WTC11 (cell line): Measurements from ENCODE around the gene BATF. TPM values are rescaled to one million over a fixed set of nuclear protein-coding genes. Genes with fewer than 3 reads are reported as not detected.

Source experiments
- ATAC-seq: fragments of 200-7000 bp; cut with Tn5 transposase; 2 replicates; pipeline ENCODE4 v1.10.0; 2021; ENCODE audit warnings: mild to moderate bottlenecking, moderate library complexity
- CTCF ChIA-PET: fragments of 300-600 bp; sonication (Branson Sonifier 250); formaldehyde crosslinking; loops from one replicate; lab custom pipeline; 2021; ENCODE audit warnings: antibody characterized with exemption; lab: Charles Lee
- POLR2A ChIA-PET: fragments of 350-600 bp; sonication (Branson Sonifier 250); formaldehyde crosslinking; loops from one replicate; lab custom pipeline; 2021; ENCODE audit warnings: antibody characterized with exemption; lab: Charles Lee
- DNase-seq: peaks from one replicate; pipeline ENCODE4 v3.0.0; 2021; ENCODE audit warnings: low spot score
- H3K27ac Mint-ChIP-seq: 2 replicates; pipeline ENCODE4 v1.8.0; 2021; ENCODE audit warnings: mixed read lengths
- H3K27me3 Mint-ChIP-seq: 2 replicates; pipeline ENCODE4 v1.8.0; 2021; ENCODE audit warnings: low read depth, mild to moderate bottlenecking, moderate library complexity, mixed read lengths
- H3K36me3 Mint-ChIP-seq: 2 replicates; pipeline ENCODE4 v1.8.0; 2021; ENCODE audit warnings: mixed read lengths
- H3K4me1 Mint-ChIP-seq: 2 replicates; pipeline ENCODE4 v1.8.0; 2022; ENCODE audit warnings: mixed read lengths
- H3K4me3 Mint-ChIP-seq: 2 replicates; pipeline ENCODE4 v1.8.0; 2021; ENCODE audit warnings: mild to moderate bottlenecking, moderate library complexity, mixed read lengths
- H3K9me3 Mint-ChIP-seq: 2 replicates; pipeline ENCODE4 v1.8.0; 2021; ENCODE audit warnings: mixed read lengths
- ATF1 ChIP-seq: sonication (generic); formaldehyde crosslinking; IDR thresholded peaks from 2 replicates; pipeline ENCODE4 v1.8.1; 2023; ENCODE audit warnings: mild to moderate bottlenecking, moderate library complexity, missing genetic modification reagents
- CBFB ChIP-seq: sonication (generic); formaldehyde crosslinking; IDR thresholded peaks from 2 replicates; pipeline ENCODE4 v1.8.1; 2022; ENCODE audit warnings: mild to moderate bottlenecking, low read depth, missing genetic modification reagents
- CREB1 ChIP-seq: sonication (generic); formaldehyde crosslinking; IDR thresholded peaks from 2 replicates; pipeline ENCODE4 v1.8.0; 2023; ENCODE audit warnings: mild to moderate bottlenecking, missing genetic modification reagents
- ETV6 ChIP-seq: sonication (generic); formaldehyde crosslinking; IDR thresholded peaks from 2 replicates; pipeline ENCODE4 v1.8.1; 2022; ENCODE audit warnings: mild to moderate bottlenecking, missing genetic modification reagents
- FOXK1 ChIP-seq: sonication (generic); formaldehyde crosslinking; IDR thresholded peaks from 2 replicates; pipeline ENCODE4 v1.8.0; 2022; ENCODE audit warnings: mild to moderate bottlenecking, moderate library complexity, missing genetic modification reagents
- IRF2 ChIP-seq: sonication (generic); formaldehyde crosslinking; IDR thresholded peaks from 2 replicates; pipeline ENCODE4 v1.8.0; 2022; ENCODE audit warnings: low read depth, missing genetic modification reagents, borderline replicate concordance
- NFYB ChIP-seq: sonication (generic); formaldehyde crosslinking; conservative IDR thresholded peaks from 2 replicates; pipeline ENCODE4 v1.8.0; 2022; ENCODE audit warnings: low read depth, missing genetic modification reagents
- RELA ChIP-seq: sonication (generic); formaldehyde crosslinking; IDR thresholded peaks from 2 replicates; pipeline ENCODE4 v1.8.1; 2022; ENCODE audit warnings: missing genetic modification reagents, mild to moderate bottlenecking, borderline replicate concordance
- TEAD4 ChIP-seq: sonication (generic); formaldehyde crosslinking; IDR thresholded peaks from 2 replicates; pipeline ENCODE4 v1.8.0; 2022; ENCODE audit warnings: mild to moderate bottlenecking, missing genetic modification reagents
- ZBTB21 ChIP-seq: sonication (generic); formaldehyde crosslinking; IDR thresholded peaks from 2 replicates; pipeline ENCODE4 v1.8.1; 2023; ENCODE audit warnings: mild to moderate bottlenecking, missing genetic modification reagents, borderline replicate concordance
- ZNF138 ChIP-seq: sonication (generic); formaldehyde crosslinking; conservative IDR thresholded peaks from 2 replicates; pipeline ENCODE4 v1.8.1; 2022; ENCODE audit warnings: mild to moderate bottlenecking, moderate library complexity, missing genetic modification reagents
- ZNF263 ChIP-seq: sonication (generic); formaldehyde crosslinking; IDR thresholded peaks from 2 replicates; pipeline ENCODE4 v1.8.1; 2022; ENCODE audit warnings: low read depth, mild to moderate bottlenecking, moderate library complexity, missing genetic modification reagents
- ZNF317 ChIP-seq: sonication (generic); formaldehyde crosslinking; IDR thresholded peaks from 2 replicates; pipeline ENCODE4 v1.8.1; 2023; ENCODE audit warnings: low read depth, mild to moderate bottlenecking, moderate library complexity, missing genetic modification reagents, borderline replicate concordance
- total RNA-seq: library from RNA; stranded (reverse); gene quantifications from 3 replicates; pipeline ENCODE4 v1.2.3, GENCODE V29; 2021
- TF ChIP-seq, protein P1 (sequence below): sonication (generic); formaldehyde crosslinking; IDR thresholded peaks from 2 replicates; pipeline ENCODE4 v1.8.1; 2023; ENCODE audit warnings: mild to moderate bottlenecking, missing genetic modification reagents, moderate library complexity
- TF ChIP-seq, protein P2 (sequence below): fragments of 200-600 bp; IDR thresholded peaks from 2 replicates; pipeline ENCODE4 v1.8.0; 2022; ENCODE audit warnings: antibody characterized with exemption
- TF ChIP-seq, protein P3 (sequence below): sonication (generic); formaldehyde crosslinking; IDR thresholded peaks from 2 replicates; pipeline ENCODE4 v1.8.1; 2022; ENCODE audit warnings: low read depth, missing genetic modification reagents, borderline replicate concordance
- TF ChIP-seq, protein P4 (sequence below): fragments of 250-450 bp; sonication (Bioruptor Pico); IDR thresholded peaks from 2 replicates; pipeline ENCODE4 v1.9.0; 2021; ENCODE audit warnings: moderate library complexity, mild to moderate bottlenecking, inconsistent platforms, borderline replicate concordance
- TF ChIP-seq, protein P5 (sequence below): sonication (generic); formaldehyde crosslinking; IDR thresholded peaks from 2 replicates; pipeline ENCODE4 v1.8.0; 2022; ENCODE audit warnings: mild to moderate bottlenecking, missing genetic modification reagents
- TF ChIP-seq, protein P6 (sequence below): sonication (generic); formaldehyde crosslinking; IDR thresholded peaks from 2 replicates; pipeline ENCODE4 v1.8.0; 2022; ENCODE audit warnings: mild to moderate bottlenecking, missing genetic modification reagents
- TF ChIP-seq, protein P7 (sequence below): fragments of 250-450 bp; sonication (Bioruptor Pico); conservative IDR thresholded peaks from 2 replicates; pipeline ENCODE4 v1.9.0; 2021; ENCODE audit warnings: mild to moderate bottlenecking
- TF ChIP-seq, protein P8 (sequence below): sonication (generic); formaldehyde crosslinking; IDR thresholded peaks from 2 replicates; pipeline ENCODE4 v1.8.1; 2022; ENCODE audit warnings: mild to moderate bottlenecking, missing genetic modification reagents, moderate library complexity, borderline replicate concordance

BATF gene
- total RNA-seq, 1 experiment from 2014 or later = not detected

DNA sequence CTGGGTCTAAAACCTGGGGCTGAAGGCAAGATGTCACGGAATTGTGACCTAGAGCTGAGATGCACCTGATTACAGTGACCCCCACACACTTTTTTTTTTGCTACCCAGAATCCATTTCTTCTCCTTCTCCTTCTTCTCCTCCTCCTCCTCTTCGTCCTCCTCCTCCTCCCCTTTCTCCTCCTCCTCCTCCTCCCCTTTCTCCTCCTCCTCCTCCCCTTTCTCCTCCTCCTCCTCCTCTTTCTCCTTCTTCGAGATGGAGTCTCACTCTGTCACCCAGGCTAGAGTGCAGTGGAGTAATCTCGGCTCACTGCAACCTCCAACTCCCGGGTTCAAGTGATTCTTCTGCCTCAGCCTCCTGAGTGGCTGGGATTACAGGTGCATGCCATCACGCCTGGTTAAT, 36.8 kb downstream of the BATF start:
- Mint-ChIP-seq H3K9me3 (peaks cover 20% of the 10 kb centered on the region), H3K27me3 (peaks cover 2% of the 10 kb centered on the region; the same call in 1 of the 2 replicates), H3K4me3 (no peak overlapping the region), H3K4me1 (peaks cover 23% of the 10 kb centered on the region), H3K36me3 (peaks cover 3% of the 10 kb centered on the region; the same call in 1 of the 2 replicates), H3K27ac (no peak overlapping the region)
- TF ChIP-seq, protein P1, sequence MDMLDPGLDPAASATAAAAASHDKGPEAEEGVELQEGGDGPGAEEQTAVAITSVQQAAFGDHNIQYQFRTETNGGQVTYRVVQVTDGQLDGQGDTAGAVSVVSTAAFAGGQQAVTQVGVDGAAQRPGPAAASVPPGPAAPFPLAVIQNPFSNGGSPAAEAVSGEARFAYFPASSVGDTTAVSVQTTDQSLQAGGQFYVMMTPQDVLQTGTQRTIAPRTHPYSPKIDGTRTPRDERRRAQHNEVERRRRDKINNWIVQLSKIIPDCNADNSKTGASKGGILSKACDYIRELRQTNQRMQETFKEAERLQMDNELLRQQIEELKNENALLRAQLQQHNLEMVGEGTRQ (CRISPR knock-in tag) = no peak
- TF ChIP-seq, protein P2, sequence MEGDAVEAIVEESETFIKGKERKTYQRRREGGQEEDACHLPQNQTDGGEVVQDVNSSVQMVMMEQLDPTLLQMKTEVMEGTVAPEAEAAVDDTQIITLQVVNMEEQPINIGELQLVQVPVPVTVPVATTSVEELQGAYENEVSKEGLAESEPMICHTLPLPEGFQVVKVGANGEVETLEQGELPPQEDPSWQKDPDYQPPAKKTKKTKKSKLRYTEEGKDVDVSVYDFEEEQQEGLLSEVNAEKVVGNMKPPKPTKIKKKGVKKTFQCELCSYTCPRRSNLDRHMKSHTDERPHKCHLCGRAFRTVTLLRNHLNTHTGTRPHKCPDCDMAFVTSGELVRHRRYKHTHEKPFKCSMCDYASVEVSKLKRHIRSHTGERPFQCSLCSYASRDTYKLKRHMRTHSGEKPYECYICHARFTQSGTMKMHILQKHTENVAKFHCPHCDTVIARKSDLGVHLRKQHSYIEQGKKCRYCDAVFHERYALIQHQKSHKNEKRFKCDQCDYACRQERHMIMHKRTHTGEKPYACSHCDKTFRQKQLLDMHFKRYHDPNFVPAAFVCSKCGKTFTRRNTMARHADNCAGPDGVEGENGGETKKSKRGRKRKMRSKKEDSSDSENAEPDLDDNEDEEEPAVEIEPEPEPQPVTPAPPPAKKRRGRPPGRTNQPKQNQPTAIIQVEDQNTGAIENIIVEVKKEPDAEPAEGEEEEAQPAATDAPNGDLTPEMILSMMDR = no peak
- TF ChIP-seq ZNF317 (no peak), ZNF263 (CRISPR knock-in tag) (no peak), RELA (CRISPR knock-in tag) (no peak), ETV6 (CRISPR knock-in tag) (no peak), TEAD4 (CRISPR knock-in tag) (no peak), NFYB (CRISPR knock-in tag) (no peak)
- TF ChIP-seq, protein P3, sequence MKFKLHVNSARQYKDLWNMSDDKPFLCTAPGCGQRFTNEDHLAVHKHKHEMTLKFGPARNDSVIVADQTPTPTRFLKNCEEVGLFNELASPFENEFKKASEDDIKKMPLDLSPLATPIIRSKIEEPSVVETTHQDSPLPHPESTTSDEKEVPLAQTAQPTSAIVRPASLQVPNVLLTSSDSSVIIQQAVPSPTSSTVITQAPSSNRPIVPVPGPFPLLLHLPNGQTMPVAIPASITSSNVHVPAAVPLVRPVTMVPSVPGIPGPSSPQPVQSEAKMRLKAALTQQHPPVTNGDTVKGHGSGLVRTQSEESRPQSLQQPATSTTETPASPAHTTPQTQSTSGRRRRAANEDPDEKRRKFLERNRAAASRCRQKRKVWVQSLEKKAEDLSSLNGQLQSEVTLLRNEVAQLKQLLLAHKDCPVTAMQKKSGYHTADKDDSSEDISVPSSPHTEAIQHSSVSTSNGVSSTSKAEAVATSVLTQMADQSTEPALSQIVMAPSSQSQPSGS = no peak
- TF ChIP-seq, protein P4, sequence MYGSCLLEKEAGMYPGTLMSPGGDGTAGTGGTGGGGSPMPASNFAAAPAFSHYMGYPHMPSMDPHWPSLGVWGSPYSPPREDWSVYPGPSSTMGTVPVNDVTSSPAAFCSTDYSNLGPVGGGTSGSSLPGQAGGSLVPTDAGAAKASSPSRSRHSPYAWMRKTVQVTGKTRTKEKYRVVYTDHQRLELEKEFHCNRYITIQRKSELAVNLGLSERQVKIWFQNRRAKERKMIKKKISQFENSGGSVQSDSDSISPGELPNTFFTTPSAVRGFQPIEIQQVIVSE (CRISPR knock-in tag) = no peak
- TF ChIP-seq, protein P5, sequence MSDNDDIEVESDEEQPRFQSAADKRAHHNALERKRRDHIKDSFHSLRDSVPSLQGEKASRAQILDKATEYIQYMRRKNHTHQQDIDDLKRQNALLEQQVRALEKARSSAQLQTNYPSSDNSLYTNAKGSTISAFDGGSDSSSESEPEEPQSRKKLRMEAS (CRISPR knock-in tag) = no peak
- CTCF ChIA-PET = interaction anchor here (2.3 to 3.1 kb wide), 3 partner anchors 42 to 71 kb away, joined by 11 to 87 read pairs (median 34); no protein-coding TSS in a partner anchor
- POLR2A ChIA-PET = no interaction called here
- ATAC-seq = no peak
- no peak for DNase-seq

DNA sequence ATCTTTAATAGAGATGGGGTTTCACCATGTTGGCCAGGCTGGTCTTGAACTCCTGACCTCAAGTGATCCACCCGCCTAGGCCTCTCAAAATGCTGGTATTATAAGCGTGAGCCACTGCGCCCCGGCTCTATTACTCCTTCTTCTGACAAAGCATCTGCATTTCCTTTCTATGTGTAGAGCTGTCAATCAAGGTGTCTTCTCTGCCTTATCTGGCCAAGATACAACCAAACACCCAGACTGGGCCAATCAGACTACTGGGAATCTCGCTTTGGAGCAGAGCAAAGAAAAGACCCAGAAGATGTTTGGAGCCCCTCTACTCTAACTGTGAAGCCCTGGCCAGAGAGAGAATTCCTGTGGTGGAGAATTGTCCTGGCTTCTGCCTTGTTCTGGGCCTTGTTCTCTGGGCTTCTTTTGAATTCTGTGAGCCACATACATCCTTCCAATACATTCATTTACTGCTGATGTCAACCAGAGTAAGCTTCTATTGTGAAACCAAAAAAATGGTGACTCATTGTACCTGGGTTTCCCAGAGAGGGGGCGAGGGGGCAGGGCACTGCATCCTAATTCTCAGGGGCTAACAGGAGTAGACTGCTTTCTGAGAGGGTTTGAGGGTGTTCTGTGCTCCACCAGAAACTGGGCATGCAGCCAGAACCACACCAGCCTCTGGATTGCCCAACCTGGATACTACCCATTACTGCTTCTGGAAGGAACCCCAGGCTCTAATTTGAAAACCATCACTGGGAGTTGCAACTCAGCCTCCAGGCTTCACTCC, 37.4 kb downstream of the BATF start:
- ChIA-PET POLR2A (interaction anchor here (0.6 kb wide), 1 partner anchor 182 kb away, joined by 3 read pairs; no protein-coding TSS in a partner anchor), CTCF (interaction anchor here (0.6 to 3.1 kb wide), 9 partner anchors 18 to 251 kb away, joined by 3 to 87 read pairs (median 13); partner anchors contain the start of genes ERG28 and TTLL5)
- H3K4me3 Mint-ChIP-seq = no peak overlapping the region
- H3K27me3 Mint-ChIP-seq = peaks cover 2% of the 10 kb centered on the region; the same call in 1 of the 2 replicates
- peaks cover 20% of the 10 kb centered on the region for H3K9me3 Mint-ChIP-seq
- peaks cover 18% of the 10 kb centered on the region for H3K4me1 Mint-ChIP-seq
- DNase-seq (no peak), ATAC-seq (no peak)
- H3K27ac Mint-ChIP-seq = no peak overlapping the region
- peaks cover 3% of the 10 kb centered on the region; the same call in 1 of the 2 replicates for H3K36me3 Mint-ChIP-seq
- TF ChIP-seq, protein P6, sequence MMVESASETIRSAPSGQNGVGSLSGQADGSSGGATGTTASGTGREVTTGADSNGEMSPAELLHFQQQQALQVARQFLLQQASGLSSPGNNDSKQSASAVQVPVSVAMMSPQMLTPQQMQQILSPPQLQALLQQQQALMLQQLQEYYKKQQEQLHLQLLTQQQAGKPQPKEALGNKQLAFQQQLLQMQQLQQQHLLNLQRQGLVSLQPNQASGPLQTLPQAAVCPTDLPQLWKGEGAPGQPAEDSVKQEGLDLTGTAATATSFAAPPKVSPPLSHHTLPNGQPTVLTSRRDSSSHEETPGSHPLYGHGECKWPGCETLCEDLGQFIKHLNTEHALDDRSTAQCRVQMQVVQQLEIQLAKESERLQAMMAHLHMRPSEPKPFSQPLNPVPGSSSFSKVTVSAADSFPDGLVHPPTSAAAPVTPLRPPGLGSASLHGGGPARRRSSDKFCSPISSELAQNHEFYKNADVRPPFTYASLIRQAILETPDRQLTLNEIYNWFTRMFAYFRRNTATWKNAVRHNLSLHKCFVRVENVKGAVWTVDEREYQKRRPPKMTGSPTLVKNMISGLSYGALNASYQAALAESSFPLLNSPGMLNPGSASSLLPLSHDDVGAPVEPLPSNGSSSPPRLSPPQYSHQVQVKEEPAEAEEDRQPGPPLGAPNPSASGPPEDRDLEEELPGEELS (CRISPR knock-in tag) = no peak
- no peak for TF ChIP-seq CREB1 (CRISPR knock-in tag)
- TF ChIP-seq, protein P7, sequence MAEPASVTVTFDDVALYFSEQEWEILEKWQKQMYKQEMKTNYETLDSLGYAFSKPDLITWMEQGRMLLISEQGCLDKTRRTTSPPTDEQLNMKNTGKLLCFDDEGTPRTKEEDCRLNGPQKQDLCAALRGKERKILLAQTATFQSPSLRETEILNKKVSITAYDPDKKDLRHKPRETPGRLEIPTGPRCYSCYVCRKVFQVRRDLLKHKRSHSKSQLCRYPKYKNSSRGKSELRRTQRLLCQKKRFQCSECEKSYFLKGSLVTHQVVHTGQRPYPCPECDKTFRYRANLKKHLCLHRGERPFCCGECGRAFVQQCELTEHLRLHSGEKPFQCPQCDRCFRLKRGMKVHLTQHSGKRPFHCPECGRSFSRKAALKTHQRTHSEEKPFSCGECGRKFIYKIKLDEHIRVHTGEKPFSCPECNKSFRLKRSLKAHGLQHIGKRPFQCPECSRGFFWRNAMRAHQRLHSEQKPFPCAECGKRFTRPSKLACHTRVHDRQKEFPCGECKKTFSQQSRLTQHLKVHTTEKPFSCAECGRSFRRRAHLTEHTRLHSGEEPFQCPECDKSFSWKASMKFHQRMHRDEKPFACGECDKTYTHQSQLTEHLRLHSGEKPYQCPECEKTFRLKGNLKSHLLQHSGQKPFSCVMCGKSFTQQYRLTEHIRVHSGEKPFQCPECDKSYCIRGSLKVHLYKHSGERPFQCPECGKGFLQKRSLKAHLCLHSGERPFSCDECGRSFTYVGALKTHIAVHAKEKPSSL (CRISPR knock-in tag) = no peak
- no peak for TF ChIP-seq CBFB (CRISPR knock-in tag)
- TF ChIP-seq, protein P8, sequence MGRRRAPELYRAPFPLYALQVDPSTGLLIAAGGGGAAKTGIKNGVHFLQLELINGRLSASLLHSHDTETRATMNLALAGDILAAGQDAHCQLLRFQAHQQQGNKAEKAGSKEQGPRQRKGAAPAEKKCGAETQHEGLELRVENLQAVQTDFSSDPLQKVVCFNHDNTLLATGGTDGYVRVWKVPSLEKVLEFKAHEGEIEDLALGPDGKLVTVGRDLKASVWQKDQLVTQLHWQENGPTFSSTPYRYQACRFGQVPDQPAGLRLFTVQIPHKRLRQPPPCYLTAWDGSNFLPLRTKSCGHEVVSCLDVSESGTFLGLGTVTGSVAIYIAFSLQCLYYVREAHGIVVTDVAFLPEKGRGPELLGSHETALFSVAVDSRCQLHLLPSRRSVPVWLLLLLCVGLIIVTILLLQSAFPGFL = no peak
- no peak for TF ChIP-seq ZNF138 (CRISPR knock-in tag)
- TF ChIP-seq FOXK1 (CRISPR knock-in tag) = no peak
- TF ChIP-seq IRF2 (CRISPR knock-in tag) = no peak
- TF ChIP-seq NFYB (CRISPR knock-in tag) = no peak
- no peak for TF ChIP-seq ZBTB21
- no peak for TF ChIP-seq ATF1 (CRISPR knock-in tag)
- TF ChIP-seq, protein P1 (CRISPR knock-in tag) = no peak
